GM12878 (cell line): ENCODE data around the gene GSE1. TPM values are rescaled to one million over a fixed set of nuclear protein-coding genes. Genes with fewer than 3 reads are reported as not detected.

Experiments used
- ATAC-seq: fragments of 200-7000 bp; cut with Tn5 transposase; 3 replicates; pipeline ENCODE4 v1.9.1; 2020; ENCODE audit warnings: mild to moderate bottlenecking, moderate library complexity
- BruUV-seq: library from RNA; stranded (reverse); fragments of 400-500 nt; replicated peaks from 2 replicates; lab custom pipeline; 2021; lab: Mats Ljungman, UMichigan
- CTCF ChIA-PET: fragments of 300-600 bp; sonication (Branson Sonifier 250); formaldehyde crosslinking; extraction: SDS; loops from one replicate; lab custom pipeline; 2021; ENCODE audit warnings: inconsistent platforms; lab: Yijun Ruan, JAX
- POLR2A ChIA-PET: fragments of 350-600 bp; formaldehyde crosslinking; extraction: SDS; loops from one replicate; lab custom pipeline; 2021; ENCODE audit warnings: inconsistent platforms; lab: Charles Lee
- RAD21 ChIA-PET: fragments of 300-600 bp; sonication (Branson Sonifier 250); formaldehyde crosslinking; loops from one replicate; lab custom pipeline; 2023; ENCODE audit warnings: antibody characterized with exemption; ENCODE audit not compliant: unreplicated experiment; lab: Charles Lee
- SMC1A ChIA-PET: fragments of 300-600 bp; sonication (Branson Sonifier 250); formaldehyde crosslinking; loops from one replicate; lab custom pipeline; 2023; ENCODE audit not compliant: unreplicated experiment, uncharacterized antibody; lab: Charles Lee
- DNase-seq: peaks from one replicate; pipeline ENCODE4 v3.0.0-alpha.2; 2011; ENCODE audit warnings: low read depth, low spot score
- FAIRE-seq: peaks from 3 replicates; lab custom pipeline; 2011; peaks lifted over from hg19 to GRCh38; lab: Jason Lieb, UNC
- H2AFZ ChIP-seq: 2 replicates; pipeline ENCODE4 v1.6.0; 2011; ENCODE audit warnings: low read depth, low read length, control low read depth; ENCODE audit not compliant: control insufficient read depth
- H3K27ac ChIP-seq: 2 replicates; pipeline ENCODE4 v1.5.1; 2011; ENCODE audit warnings: control low read depth; ENCODE audit not compliant: control insufficient read depth, insufficient read depth
- H3K27me3 ChIP-seq, 2 experiments: replicated peaks in 1 of 2; 2 replicates each; pipeline versions ENCODE4 v1.6.0 to v1.6.1; 2011; ENCODE audit warnings: low read length in 1 of 2; ENCODE audit not compliant: control insufficient read depth in 2 of 2, insufficient read depth in 2 of 2
- H3K36me3 ChIP-seq, 2 experiments: 2 replicates each; pipeline ENCODE4 v1.5.1; 2011; ENCODE audit warnings: low read length in 1 of 2; ENCODE audit not compliant: control insufficient read depth in 2 of 2, insufficient read depth in 2 of 2
- H3K4me1 ChIP-seq: 2 replicates; pipeline ENCODE4 v1.6.1; 2011; ENCODE audit warnings: mild to moderate bottlenecking, low read length, moderate library complexity, mixed read lengths; ENCODE audit not compliant: control insufficient read depth, insufficient read depth
- H3K4me2 ChIP-seq: 2 replicates; pipeline ENCODE4 v1.6.0; 2011; ENCODE audit warnings: control low read depth; ENCODE audit not compliant: control insufficient read depth, insufficient read depth
- H3K4me3 ChIP-seq: fragments of 200-600 bp; sonication (generic); 2 replicates; pipeline ENCODE4 v1.5.1; 2016
- H3K79me2 ChIP-seq: 2 replicates; pipeline ENCODE4 v1.6.0; 2011; ENCODE audit warnings: low read length; ENCODE audit not compliant: control insufficient read depth, insufficient read depth
- H3K9ac ChIP-seq: 2 replicates; pipeline ENCODE4 v1.8.0; 2011; ENCODE audit warnings: low read length, control low read depth, mixed read lengths; ENCODE audit not compliant: control insufficient read depth, insufficient read depth
- H3K9me3 ChIP-seq: replicated peaks from 3 replicates; pipeline ENCODE4 v1.5.1; 2011; ENCODE audit warnings: mild to moderate bottlenecking, low read length; ENCODE audit not compliant: control insufficient read depth, insufficient read depth
- H4K20me1 ChIP-seq: 2 replicates; pipeline ENCODE4 v1.6.0; 2011; ENCODE audit not compliant: control insufficient read depth, insufficient read depth
- EP300 ChIP-seq, 2 experiments: fragments of 150-350 bp in 1 of 2; IDR thresholded peaks; 2 replicates each; pipeline ENCODE4 v1.6.1; 2011 to 2012; ENCODE audit warnings: low read depth in 2 of 2, low read length in 2 of 2, borderline replicate concordance in 1 of 2, improper control_type of control experiment in 1 of 2, inconsistent platforms in 1 of 2; ENCODE audit not compliant: control insufficient read depth in 1 of 2
- FOS ChIP-seq: IDR thresholded peaks from 3 replicates; pipeline ENCODE4 v1.6.1; 2011; ENCODE audit warnings: borderline replicate concordance; ENCODE audit not compliant: insufficient read length; ENCODE audit errors: extremely low read depth
- HCFC1 ChIP-seq: fragments of 150-350 bp; IDR thresholded peaks from 2 replicates; pipeline ENCODE4 v1.6.1; 2014; ENCODE audit warnings: low read length
- KAT2A ChIP-seq: conservative IDR thresholded peaks from 2 replicates; pipeline ENCODE4 v1.6.1; 2011; ENCODE audit warnings: low read depth, low read length; ENCODE audit not compliant: control insufficient read depth
- KLF5 ChIP-seq: fragments of 450-650 bp; IDR thresholded peaks from 2 replicates; pipeline ENCODE4 v1.6.1; 2014; ENCODE audit warnings: mild to moderate bottlenecking; ENCODE audit not compliant: partially characterized antibody
- MEF2B ChIP-seq: fragments of 450-650 bp; IDR thresholded peaks from 2 replicates; pipeline ENCODE4 v1.6.1; 2018; ENCODE audit warnings: mild to moderate bottlenecking, moderate library complexity; ENCODE audit not compliant: partially characterized antibody, poor library complexity, severe bottlenecking
- MTA3 ChIP-seq: IDR thresholded peaks from 2 replicates; pipeline ENCODE4 v1.6.1; 2012; ENCODE audit warnings: low read length, inconsistent platforms, borderline replicate concordance
- POLR2A ChIP-seq: IDR thresholded peaks from 2 replicates; pipeline ENCODE4 v1.6.1; 2011; ENCODE audit warnings: low read depth, mild to moderate bottlenecking, low read length
- POU2F2 ChIP-seq: IDR thresholded peaks from 3 replicates; pipeline ENCODE4 v1.6.1; 2011; ENCODE audit warnings: low read depth, mild to moderate bottlenecking, low read length, borderline replicate concordance
- SMC3 ChIP-seq: IDR thresholded peaks from 2 replicates; pipeline ENCODE4 v1.6.1; 2011; ENCODE audit warnings: low read length, improper control_type of control experiment, borderline replicate concordance
- YBX1 ChIP-seq: fragments of 450-650 bp; IDR thresholded peaks from 2 replicates; pipeline ENCODE4 v1.6.1; 2016; ENCODE audit warnings: antibody characterized with exemption
- WGBS: methylation state at CpG from one replicate; pipeline ENCODE4 v1.1.6; 2016; ENCODE audit warnings: low lambda C conversion rate; ENCODE audit not compliant: insufficient replicate concordance, insufficient coverage; ENCODE audit errors: missing lambda C conversion rate; 5-methylcytosine and 5-hydroxymethylcytosine counted together
- in situ Hi-C: fragments of 300-500 bp; cut with MboI; formaldehyde crosslinking; loops from 9 replicates; pipeline ENCODE4 v1.14.3; 2018; ENCODE audit warnings: mixed read lengths
- intact Hi-C: fragments of 100-400 bp; cut with micrococcal nuclease; formaldehyde crosslinking; loops from one replicate; pipeline ENCODE4 v1.14.2; 2022; ENCODE audit not compliant: unreplicated experiment
- polyA plus RNA-seq, 11 experiments: library from polyadenylated mRNA; depleted of rRNA in 4 of 11; unstranded in 6 of 11; stranded (reverse) in 5 of 11; fragments of >200 nt; fragmentation: Nextera tagmentation in 4 of 11; fragmentation: Illumina TruSeq in 1 of 11; extraction: Ambion mirVana in 4 of 11; extraction: Trizol in 1 of 11; gene quantifications; 1 replicate in 1 of 11; 2 replicates in 10 of 11; pipeline versions ENCODE4 v1.2.1 to v1.2.3, GENCODE V29; 2011 to 2016; ENCODE audit warnings: inconsistent platforms in 2 of 11, missing spikeins in 2 of 11, low read depth in 1 of 11
- total RNA-seq, 4 experiments: library from RNA; depleted of rRNA in 3 of 4; stranded (reverse); fragments of >200 nt in 3 of 4; fragmentation: Illumina TruSeq in 1 of 4; extraction: Trizol in 1 of 4; gene quantifications; 2 replicates each; pipeline versions ENCODE4 v1.2.1 to v1.2.3, GENCODE V29; 2013 to 2021
- TF ChIP-seq, protein P1 (sequence below): fragments of 450-650 bp; IDR thresholded peaks from 2 replicates; pipeline ENCODE4 v1.6.1; 2017; ENCODE audit warnings: antibody characterized with exemption, mild to moderate bottlenecking, moderate library complexity

Gene GSE1
- total and polyA plus RNA-seq, 10 of the 15 experiments (the other 5 are each of a cell fraction or from before 2014, with no cell fraction given): 4.6 to 58.7 (median 18.2) TPM

DNA sequence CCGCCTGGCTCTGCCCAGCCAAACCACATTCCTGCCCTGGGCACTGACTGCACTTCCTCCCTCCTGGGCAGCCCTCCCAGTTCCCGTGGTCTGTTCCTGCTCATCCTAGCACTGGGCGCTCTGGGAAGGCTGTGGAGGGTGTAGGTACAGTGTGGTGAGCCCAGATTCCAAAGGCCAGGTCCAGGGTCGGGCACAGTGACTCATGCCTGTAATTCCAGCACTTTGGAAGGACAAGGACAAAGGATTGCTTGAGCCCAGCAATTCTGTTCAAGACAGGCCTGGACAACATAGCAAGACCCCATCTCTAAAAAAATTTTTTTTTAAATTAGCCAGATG lies 107.1 kb downstream of the GSE1 start:
- Histone ChIP-seq H4K20me1 (no peaks in the 10 kb centered on the region), H2AFZ (no peak overlapping the region), H3K4me2 (no peak overlapping the region), H3K36me3 (no peaks in the 10 kb centered on the region), H3K79me2 (no peaks in the 10 kb centered on the region), H3K27ac (no peak overlapping the region), H3K27me3 (no peaks in the 10 kb centered on the region), H3K9ac (no peak overlapping the region), H3K4me3 (no peak overlapping the region), H3K9me3 (no peaks in the 10 kb centered on the region), H3K4me1 (no peaks in the 10 kb centered on the region)
- intact Hi-C loops (no loop called here), in situ Hi-C loops (no loop called here)
- POLR2A ChIA-PET: interaction anchor here (0.6 to 0.7 kb wide), 5 partner anchors 9 to 804 kb away, joined by 3 to 5 read pairs (median 4); no protein-coding TSS in a partner anchor
- FAIRE-seq (no peak), ATAC-seq (no peak), DNase-seq (no peak)
- CTCF ChIA-PET: interaction anchor here (0.7 to 6.4 kb wide), 7 partner anchors 11 to 325 kb away, joined by 3 to 36 read pairs (median 13); no protein-coding TSS in a partner anchor
- RAD21 ChIA-PET: interaction anchor here (1.1 kb wide), 1 partner anchor 39 kb away, joined by 3 read pairs; no protein-coding TSS in a partner anchor
- no peak for TF ChIP-seq FOS
- TF ChIP-seq EP300 (IDR thresholded peaks at IDR 0.05; ENCODE audit: borderline replicate concordance in 1 of 2, control insufficient read depth in 1 of 2, low read depth in 2 of 2, low read length in 2 of 2): no peak
- TF ChIP-seq KLF5: no peak
- TF ChIP-seq KAT2A: no peak
- TF ChIP-seq MTA3: no peak
- TF ChIP-seq, protein P1, sequence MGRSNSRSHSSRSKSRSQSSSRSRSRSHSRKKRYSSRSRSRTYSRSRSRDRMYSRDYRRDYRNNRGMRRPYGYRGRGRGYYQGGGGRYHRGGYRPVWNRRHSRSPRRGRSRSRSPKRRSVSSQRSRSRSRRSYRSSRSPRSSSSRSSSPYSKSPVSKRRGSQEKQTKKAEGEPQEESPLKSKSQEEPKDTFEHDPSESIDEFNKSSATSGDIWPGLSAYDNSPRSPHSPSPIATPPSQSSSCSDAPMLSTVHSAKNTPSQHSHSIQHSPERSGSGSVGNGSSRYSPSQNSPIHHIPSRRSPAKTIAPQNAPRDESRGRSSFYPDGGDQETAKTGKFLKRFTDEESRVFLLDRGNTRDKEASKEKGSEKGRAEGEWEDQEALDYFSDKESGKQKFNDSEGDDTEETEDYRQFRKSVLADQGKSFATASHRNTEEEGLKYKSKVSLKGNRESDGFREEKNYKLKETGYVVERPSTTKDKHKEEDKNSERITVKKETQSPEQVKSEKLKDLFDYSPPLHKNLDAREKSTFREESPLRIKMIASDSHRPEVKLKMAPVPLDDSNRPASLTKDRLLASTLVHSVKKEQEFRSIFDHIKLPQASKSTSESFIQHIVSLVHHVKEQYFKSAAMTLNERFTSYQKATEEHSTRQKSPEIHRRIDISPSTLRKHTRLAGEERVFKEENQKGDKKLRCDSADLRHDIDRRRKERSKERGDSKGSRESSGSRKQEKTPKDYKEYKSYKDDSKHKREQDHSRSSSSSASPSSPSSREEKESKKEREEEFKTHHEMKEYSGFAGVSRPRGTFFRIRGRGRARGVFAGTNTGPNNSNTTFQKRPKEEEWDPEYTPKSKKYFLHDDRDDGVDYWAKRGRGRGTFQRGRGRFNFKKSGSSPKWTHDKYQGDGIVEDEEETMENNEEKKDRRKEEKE: no peak
- TF ChIP-seq MEF2B: no peak
- TF ChIP-seq POU2F2: no peak
- TF ChIP-seq SMC3: no peak
- TF ChIP-seq YBX1: no peak
- no peak for TF ChIP-seq POLR2A
- TF ChIP-seq HCFC1: no peak
- 79% methylated on average over 4 of the region's 4 CpGs for WGBS
- no TSS peak for BruUV-seq
- SMC1A ChIA-PET: no interaction called here
